Stimulated activated CD8-positive, alpha-beta memory T cell treated with anti-CD3 and anti-CD28 coated beads, Interleukin-12 subunit alpha, Interleukin-12 subunit beta, amount 100 ng/mL, for 24 hours (primary cell): ENCODE results near the gene PAK2.
"Not testable (repeated sequence)": the region's sequence is repeated elsewhere in the genome, so short reads cannot be mapped to it uniquely, and the experiment has no call there.

ENCODE experiments used
- DNase-seq: peaks from one replicate; pipeline ENCODE4 v3.0.0-alpha.2; 2020; ENCODE audit errors: extremely low read depth

Gene PAK2

GRCh38 chr3:196843435-196844110 lies 103.9 kb downstream of the PAK2 start:
- DNase-seq = no peak

- DNase-seq = not testable (repeated sequence)
Observed at GRCh38 chr3:196844235-196845219, 104.9 kb downstream of the PAK2 start.

- DNase-seq = not testable (repeated sequence)
Observed at GRCh38 chr3:196848375-196848774, 108.7 kb downstream of the PAK2 start.

GRCh38 chr3:196849180-196849741 lies 109.6 kb downstream of the PAK2 start:
- DNase-seq = no peak

GRCh38 chr3:196863000-196863399 lies 123.3 kb downstream of the PAK2 start:
- not testable (repeated sequence) for DNase-seq

GRCh38 chr3:196867155-196867506 lies 127.5 kb downstream of the PAK2 start:
- no peak for DNase-seq

- DNase-seq = peak; percentile 74
Observed at GRCh38 chr3:196867507-196868296, 128.0 kb downstream of the PAK2 start, which contains the start of gene SENP5. Gene SENP5, plus strand, starts transcription at chr3:196867920. Its CDS starts 17,262 bp downstream, at chr3:196885182.

- no peak for DNase-seq
Observed at GRCh38 chr3:196868297-196868661, 128.6 kb downstream of the PAK2 start.

GRCh38 chr3:196872316-196872715 lies 132.7 kb downstream of the PAK2 start:
- no peak for DNase-seq

- DNase-seq = not testable (repeated sequence)
Observed at GRCh38 chr3:196874511-196875094, 134.9 kb downstream of the PAK2 start.

- no peak for DNase-seq
Observed at GRCh38 chr3:196875258-196875657, 135.6 kb downstream of the PAK2 start.
